OCI-LY1 (cell line): Measurements from ENCODE around the gene RBL1.
A peak's percentile ranks its signal among the peaks of the same experiment; 100 is the strongest.

Experiments
- H2AFZ ChIP-seq: fragments of 200-600 bp; sonication (generic), shearing (Covaris generic); 2 replicates; pipeline ENCODE4 v1.6.0; 2014; ENCODE audit warnings: antibody characterized with exemption, mild to moderate bottlenecking, low read length
- H3F3A ChIP-seq: fragments of 200-600 bp; sonication (generic), shearing (Covaris generic); 2 replicates; pipeline ENCODE4 v1.6.0; 2014; ENCODE audit warnings: mild to moderate bottlenecking, antibody characterized with exemption, low read length, moderate library complexity; ENCODE audit not compliant: insufficient read depth
- H3K27ac ChIP-seq: fragments of 200-600 bp; sonication (generic); 2 replicates; pipeline ENCODE4 v1.5.1; 2014; ENCODE audit warnings: low read length, mixed run types, mild to moderate bottlenecking, low read depth; ENCODE audit not compliant: poor library complexity, severe bottlenecking
- H3K27me3 ChIP-seq: fragments of 200-600 bp; sonication (generic); 2 replicates; pipeline ENCODE4 v1.6.0; 2014; ENCODE audit warnings: antibody characterized with exemption, mild to moderate bottlenecking, low read length, moderate library complexity; ENCODE audit not compliant: insufficient read depth
- H3K36me3 ChIP-seq: fragments of 200-600 bp; sonication (generic); 2 replicates; pipeline ENCODE4 v1.6.1; 2014; ENCODE audit warnings: mild to moderate bottlenecking, antibody characterized with exemption, low read length, moderate library complexity, mixed read lengths; ENCODE audit not compliant: insufficient read depth
- H3K4me1 ChIP-seq: fragments of 200-600 bp; sonication (generic); 2 replicates; pipeline ENCODE4 v1.5.1; 2014; ENCODE audit warnings: mild to moderate bottlenecking, low read length, moderate library complexity; ENCODE audit not compliant: insufficient read depth, severe bottlenecking
- H3K4me2 ChIP-seq: fragments of 200-600 bp; sonication (generic), shearing (Covaris generic); 2 replicates; pipeline ENCODE4 v1.6.1; 2014; ENCODE audit warnings: low read length
- H3K4me3 ChIP-seq: fragments of 200-600 bp; sonication (generic); 2 replicates; pipeline ENCODE4 v1.5.1; 2014; ENCODE audit warnings: low read length, low read depth, mild to moderate bottlenecking, mixed read lengths; ENCODE audit not compliant: poor library complexity, severe bottlenecking
- H3K79me2 ChIP-seq: fragments of 200-600 bp; shearing (Covaris generic); 2 replicates; pipeline ENCODE4 v1.6.1; 2016; ENCODE audit warnings: mixed run types, low read length, mixed read lengths; ENCODE audit not compliant: insufficient read depth
- H3K9ac ChIP-seq: fragments of 200-600 bp; sonication (generic), shearing (Covaris generic); 2 replicates; pipeline ENCODE4 v1.6.1; 2014; ENCODE audit warnings: mild to moderate bottlenecking, low read length, mixed read lengths
- H3K9me2 ChIP-seq: fragments of 200-600 bp; sonication (generic), shearing (Covaris generic); 2 replicates; pipeline ENCODE4 v1.6.1; 2014; ENCODE audit warnings: low read depth, mild to moderate bottlenecking, low read length, mixed read lengths
- H3K9me3 ChIP-seq: fragments of 200-600 bp; shearing (Covaris generic); 2 replicates; pipeline ENCODE4 v1.6.1; 2014; ENCODE audit warnings: low read length, mixed read lengths
- H4K20me1 ChIP-seq: fragments of 200-600 bp; sonication (generic), shearing (Covaris generic); 2 replicates; pipeline ENCODE4 v1.6.0; 2016; ENCODE audit warnings: mild to moderate bottlenecking, low read length; ENCODE audit not compliant: insufficient read depth
- CTCF ChIP-seq: fragments of 200-600 bp; sonication (generic), shearing (Covaris generic); IDR thresholded peaks from 2 replicates; pipeline ENCODE4 v1.5.1; 2017; ENCODE audit warnings: mild to moderate bottlenecking, antibody characterized with exemption, low read length, moderate library complexity, mixed read lengths
- EZH2 ChIP-seq: fragments of 200-600 bp; sonication (generic), shearing (Covaris generic); IDR thresholded peaks from 2 replicates; pipeline ENCODE4 v1.8.0; 2017; ENCODE audit warnings: borderline replicate concordance, mixed run types, mild to moderate bottlenecking, antibody characterized with exemption, low read length, moderate library complexity, mixed read lengths

RBL1 gene

DNA sequence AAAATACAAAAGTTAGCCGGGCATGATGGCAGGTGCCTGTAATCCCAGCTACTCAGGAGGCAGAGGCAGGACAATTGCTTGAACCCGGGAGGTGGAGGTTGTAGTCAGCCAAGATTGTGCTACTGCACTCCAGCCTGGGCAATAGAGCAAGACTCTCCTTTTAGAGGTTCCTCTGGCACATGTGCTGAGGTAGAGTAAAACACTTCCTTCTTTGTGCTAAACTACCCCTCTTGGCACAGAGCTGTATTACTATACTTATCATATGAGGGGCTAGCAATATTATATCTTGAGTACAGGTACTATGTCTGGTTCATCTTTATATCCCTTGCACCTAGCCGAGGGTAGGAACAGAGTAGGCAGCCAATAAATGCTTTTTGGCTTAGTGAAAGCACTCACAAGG is 104.1 kb downstream of the RBL1 start:
- no peaks in the 10 kb centered on the region for H3K79me2 ChIP-seq
- H3K27ac ChIP-seq = no peak overlapping the region
- no peaks in the 10 kb centered on the region for H3K27me3 ChIP-seq
- peaks cover 3% of the 10 kb centered on the region for H3K9me3 ChIP-seq
- TF ChIP-seq EZH2 = no peak
- no peak for TF ChIP-seq CTCF
- H3K9me2 ChIP-seq = no peaks in the 10 kb centered on the region
- no peak overlapping the region for H2AFZ ChIP-seq
- no peak overlapping the region for H3K4me3 ChIP-seq
- H3K36me3 ChIP-seq = peaks cover 26% of the 10 kb centered on the region
- no peaks in the 10 kb centered on the region for H4K20me1 ChIP-seq
- H3F3A ChIP-seq = no peaks in the 10 kb centered on the region
- peaks cover 12% of the 10 kb centered on the region for H3K4me1 ChIP-seq
- no peak overlapping the region for H3K9ac ChIP-seq
- no peak overlapping the region for H3K4me2 ChIP-seq

- Histone ChIP-seq H3K4me3 (no peak overlapping the region), H3K4me1 (peaks cover 12% of the 10 kb centered on the region), H2AFZ (no peak overlapping the region), H3K9ac (no peak overlapping the region), H3K9me3 (peaks cover 3% of the 10 kb centered on the region), H3F3A (no peaks in the 10 kb centered on the region), H3K9me2 (no peaks in the 10 kb centered on the region), H4K20me1 (no peaks in the 10 kb centered on the region), H3K27ac (no peak overlapping the region), H3K79me2 (no peaks in the 10 kb centered on the region), H3K4me2 (no peak overlapping the region), H3K27me3 (no peaks in the 10 kb centered on the region), H3K36me3 (peaks cover 8% of the 10 kb centered on the region)
- TF ChIP-seq CTCF (no peak), EZH2 (no peak)
Observed at GRCh38 chr20:36989797-36990196, 106.0 kb downstream of the RBL1 start.

- H3K4me2 ChIP-seq = peak overlapping the region; percentile 28
- H3K36me3 ChIP-seq = no peaks in the 10 kb centered on the region
- H4K20me1 ChIP-seq = no peaks in the 10 kb centered on the region
- peak overlapping the region; percentile 51 for H3K27ac ChIP-seq
- H3K4me3 ChIP-seq = peak overlapping the region; percentile 32
- H3K79me2 ChIP-seq = no peaks in the 10 kb centered on the region
- peak overlapping the region; percentile 71 for H2AFZ ChIP-seq
- peaks cover 12% of the 10 kb centered on the region for H3K4me1 ChIP-seq
- peak overlapping the region; percentile 32; the same call in 1 of the 2 replicates for H3K9ac ChIP-seq
- H3K9me2 ChIP-seq = no peaks in the 10 kb centered on the region
- H3F3A ChIP-seq = no peaks in the 10 kb centered on the region
- no peaks in the 10 kb centered on the region for H3K27me3 ChIP-seq
- TF ChIP-seq CTCF (no peak), EZH2 (no peak)
- H3K9me3 ChIP-seq = peaks cover 3% of the 10 kb centered on the region
Observed at GRCh38 chr20:36988494-36988966, 107.3 kb downstream of the RBL1 start.
